ENCODE data around the gene FLNA. TPM values are rescaled to one million over a fixed set of nuclear protein-coding genes. Genes with fewer than 3 reads are reported as not detected.

Gene FLNA
- total RNA-seq, 3 donors from 2014 or later = 164 to 4,590 (median 513) TPM

DNA sequence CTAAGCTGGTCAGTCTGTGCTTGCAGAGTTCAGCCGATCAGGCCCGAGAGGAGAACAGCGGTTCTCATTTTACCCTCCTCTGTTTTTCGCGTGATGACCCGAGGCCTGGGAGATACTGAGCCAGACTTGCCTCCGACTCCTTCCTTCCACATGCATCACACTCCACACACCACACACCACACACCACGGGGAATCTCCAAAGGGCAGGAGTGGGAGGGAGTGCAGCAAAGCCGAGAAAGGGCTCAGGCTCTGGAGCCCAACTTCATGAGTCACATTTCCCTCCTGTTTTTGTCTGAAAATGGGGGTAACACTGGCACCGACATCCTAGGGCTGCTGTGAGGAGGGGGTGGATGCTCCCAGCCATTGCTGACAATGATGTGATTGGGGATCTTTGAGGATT lies 39.9 kb downstream of the FLNA start:
- Histone ChIP-seq H3K36me3 (ENCODE audit: low read depth) (no peaks in the 10 kb centered on the region), H3K4me1 (ENCODE audit: low read depth) (no peaks in the 10 kb centered on the region), H3K9me3 (no peaks in the 10 kb centered on the region), H3K4me3 (no peak overlapping the region)
- intact Hi-C loops (cut with DNase I, micrococcal nuclease) = no loop called here
- ATAC-seq = no peak
- DNase-seq = no peak
- TF ChIP-seq, protein P1, sequence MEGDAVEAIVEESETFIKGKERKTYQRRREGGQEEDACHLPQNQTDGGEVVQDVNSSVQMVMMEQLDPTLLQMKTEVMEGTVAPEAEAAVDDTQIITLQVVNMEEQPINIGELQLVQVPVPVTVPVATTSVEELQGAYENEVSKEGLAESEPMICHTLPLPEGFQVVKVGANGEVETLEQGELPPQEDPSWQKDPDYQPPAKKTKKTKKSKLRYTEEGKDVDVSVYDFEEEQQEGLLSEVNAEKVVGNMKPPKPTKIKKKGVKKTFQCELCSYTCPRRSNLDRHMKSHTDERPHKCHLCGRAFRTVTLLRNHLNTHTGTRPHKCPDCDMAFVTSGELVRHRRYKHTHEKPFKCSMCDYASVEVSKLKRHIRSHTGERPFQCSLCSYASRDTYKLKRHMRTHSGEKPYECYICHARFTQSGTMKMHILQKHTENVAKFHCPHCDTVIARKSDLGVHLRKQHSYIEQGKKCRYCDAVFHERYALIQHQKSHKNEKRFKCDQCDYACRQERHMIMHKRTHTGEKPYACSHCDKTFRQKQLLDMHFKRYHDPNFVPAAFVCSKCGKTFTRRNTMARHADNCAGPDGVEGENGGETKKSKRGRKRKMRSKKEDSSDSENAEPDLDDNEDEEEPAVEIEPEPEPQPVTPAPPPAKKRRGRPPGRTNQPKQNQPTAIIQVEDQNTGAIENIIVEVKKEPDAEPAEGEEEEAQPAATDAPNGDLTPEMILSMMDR (IDR thresholded peaks at IDR 0.05) = no peak

DNA sequence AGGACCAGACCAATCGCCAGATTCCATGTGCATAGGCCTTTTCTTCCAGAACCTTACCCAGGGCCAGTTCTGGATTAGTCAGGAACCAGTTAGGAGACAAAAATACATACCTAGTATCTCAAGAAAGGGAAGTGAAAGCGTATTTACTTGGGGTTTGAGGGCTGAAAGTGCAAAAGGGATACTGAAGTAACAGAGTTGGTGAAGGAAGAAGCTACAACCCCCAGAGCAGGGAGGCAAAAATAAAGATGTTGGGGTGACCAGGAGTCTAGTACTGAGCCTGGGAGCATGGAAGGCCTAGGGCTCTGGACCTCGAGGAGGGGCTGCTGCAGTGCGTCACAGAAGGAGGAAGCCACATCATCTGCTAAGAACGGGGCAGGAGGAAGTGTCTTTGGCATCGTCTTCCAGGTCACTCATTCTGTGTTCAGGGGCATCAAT lies 40.6 kb downstream of the FLNA start:
- H3K36me3 ChIP-seq (ENCODE audit: low read depth) = no peaks in the 10 kb centered on the region
- intact Hi-C loops (cut with DNase I, micrococcal nuclease) = no loop called here
- DNase-seq = no peak
- no peaks in the 10 kb centered on the region for H3K4me1 ChIP-seq (ENCODE audit: low read depth)
- no peaks in the 10 kb centered on the region for H3K9me3 ChIP-seq
- H3K4me3 ChIP-seq = no peak overlapping the region
- TF ChIP-seq, protein P1 (IDR thresholded peaks at IDR 0.05) = no peak
- ATAC-seq = peak; percentile 10

DNA sequence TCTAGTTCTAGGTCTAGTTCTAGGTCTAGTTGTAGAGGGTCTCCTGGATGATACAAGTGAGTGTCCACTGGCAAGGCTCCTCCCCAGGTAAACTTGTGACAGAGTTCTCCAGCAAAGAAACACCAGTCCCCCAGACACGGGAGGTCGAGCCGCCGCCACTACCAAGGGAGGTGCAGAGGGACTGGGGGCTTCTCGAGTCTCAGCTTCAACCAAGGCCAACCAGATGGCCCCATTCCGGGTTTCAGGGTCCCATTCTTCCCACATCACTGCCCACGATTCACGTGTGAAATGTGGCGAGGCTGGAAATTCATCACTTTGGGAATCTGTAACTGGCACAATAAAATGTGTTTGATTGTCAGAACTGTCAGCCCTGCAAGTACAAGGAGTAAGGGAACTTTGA lies 41.3 kb downstream of the FLNA start:
- no peaks in the 10 kb centered on the region for H3K36me3 ChIP-seq (ENCODE audit: low read depth)
- intact Hi-C loops (cut with DNase I, micrococcal nuclease) = no loop called here
- no peaks in the 10 kb centered on the region for H3K9me3 ChIP-seq
- ATAC-seq (no peak), DNase-seq (no peak)
- TF ChIP-seq, protein P1 (IDR thresholded peaks at IDR 0.05) = no peak
- H3K4me1 ChIP-seq (ENCODE audit: low read depth) = no peaks in the 10 kb centered on the region
- H3K4me3 ChIP-seq = no peak overlapping the region

DNA sequence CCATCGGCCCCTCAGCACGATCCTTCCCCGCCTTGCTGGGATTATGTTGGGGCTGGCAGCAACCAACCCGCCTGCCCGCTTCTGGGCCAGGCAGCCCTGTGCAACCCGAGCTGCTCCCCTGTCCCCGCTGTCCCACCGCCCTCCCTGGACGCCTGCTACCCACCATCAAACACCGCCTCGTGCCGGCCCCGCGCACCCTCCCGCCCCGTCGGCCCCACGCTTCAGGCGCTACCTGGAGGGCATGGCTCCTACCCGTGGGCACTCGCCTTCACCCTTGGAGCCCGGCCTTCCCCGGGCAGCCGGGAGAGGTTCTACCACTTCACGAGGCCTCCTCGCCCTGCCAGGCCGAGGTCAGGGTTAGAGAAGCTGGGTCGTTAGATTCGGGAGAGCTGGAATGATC lies 41.9 kb downstream of the FLNA start:
- H3K4me3 ChIP-seq = no peak overlapping the region
- intact Hi-C loops (cut with DNase I, micrococcal nuclease) = no loop called here
- ATAC-seq (no peak), DNase-seq (no peak)
- TF ChIP-seq, protein P1 (IDR thresholded peaks at IDR 0.05) = no peak
- no peaks in the 10 kb centered on the region for H3K4me1 ChIP-seq (ENCODE audit: low read depth)
- H3K9me3 ChIP-seq = no peaks in the 10 kb centered on the region
- no peaks in the 10 kb centered on the region for H3K36me3 ChIP-seq (ENCODE audit: low read depth)

DNA sequence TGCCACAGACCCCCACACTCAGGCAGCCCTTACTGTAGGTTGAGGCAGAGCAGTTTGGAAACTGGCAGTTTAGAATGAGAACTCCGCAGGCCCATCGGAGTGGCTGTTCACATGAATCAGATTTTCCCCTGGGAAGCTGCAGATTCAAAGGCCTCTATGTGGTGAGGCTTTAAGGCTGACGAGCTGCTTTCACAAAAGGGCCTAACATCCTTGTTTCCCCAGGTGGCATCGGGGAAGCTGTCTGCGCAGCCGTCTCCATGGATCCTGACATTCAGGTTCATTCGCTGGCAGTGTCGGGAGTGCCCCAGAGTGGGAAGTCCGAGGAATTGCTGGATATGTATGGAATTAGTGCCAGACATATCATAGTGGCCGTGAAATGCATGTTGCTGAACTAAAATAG lies 45.1 kb downstream of the FLNA start:
- ATAC-seq (no peak), DNase-seq (peak in 1 of 3 donors; percentile 21)
- intact Hi-C loops (cut with DNase I, micrococcal nuclease) = no loop called here

More for the DNA sequence above, 45.1 kb downstream of the FLNA start:
- Histone ChIP-seq H3K4me3 (no peak overlapping the region), H3K36me3 (ENCODE audit: low read depth) (no peaks in the 10 kb centered on the region), H3K9me3 (no peaks in the 10 kb centered on the region), H3K4me1 (ENCODE audit: low read depth) (no peaks in the 10 kb centered on the region)
- TF ChIP-seq, protein P1 (IDR thresholded peaks at IDR 0.05) = no peak
